ENCODE results near the gene KIF5B. TPM values are rescaled to one million over a fixed set of nuclear protein-coding genes. Genes with fewer than 3 reads are reported as not detected.

Gene KIF5B
- total RNA-seq, 2 experiments from 2014 or later, result 61.3 to 62.4 TPM

DNA sequence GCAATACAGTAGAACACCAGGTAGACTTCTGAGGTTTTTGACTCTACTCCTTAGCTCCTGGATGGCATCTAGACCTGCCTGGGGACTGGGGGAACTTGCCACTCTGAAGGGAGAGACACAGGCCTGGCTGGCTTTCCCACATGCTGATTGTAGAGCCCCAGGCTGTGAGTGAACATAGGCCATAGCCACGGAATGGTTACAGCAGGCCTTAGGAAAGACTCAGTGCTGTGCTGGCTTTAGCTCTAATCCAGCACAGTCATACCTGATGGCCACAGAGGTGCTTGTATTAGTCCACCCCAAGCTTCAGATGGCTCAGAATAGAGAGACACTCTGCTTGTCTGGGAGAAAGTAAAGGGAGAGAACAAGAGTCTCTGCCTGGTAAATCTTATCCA lies 92.6 kb downstream of the KIF5B start:
- H3K9me3 Mint-ChIP-seq, result no peaks in the 10 kb centered on the region
- H3K27ac Mint-ChIP-seq, result no peak overlapping the region
- ChIA-PET POLR2A (no interaction called here), CTCF (interaction anchor here (1.2 kb wide), 1 partner anchor 10 kb away, joined by 3 read pairs; no protein-coding TSS in a partner anchor)
- H3K36me3 Mint-ChIP-seq (ENCODE audit: low read depth), result no peaks in the 10 kb centered on the region
- H3K4me3 Mint-ChIP-seq, result no peak overlapping the region
- H3K27me3 Mint-ChIP-seq, result no peaks in the 10 kb centered on the region
- DNase-seq, result no peak
- H3K4me1 Mint-ChIP-seq, result peaks cover 20% of the 10 kb centered on the region

DNA sequence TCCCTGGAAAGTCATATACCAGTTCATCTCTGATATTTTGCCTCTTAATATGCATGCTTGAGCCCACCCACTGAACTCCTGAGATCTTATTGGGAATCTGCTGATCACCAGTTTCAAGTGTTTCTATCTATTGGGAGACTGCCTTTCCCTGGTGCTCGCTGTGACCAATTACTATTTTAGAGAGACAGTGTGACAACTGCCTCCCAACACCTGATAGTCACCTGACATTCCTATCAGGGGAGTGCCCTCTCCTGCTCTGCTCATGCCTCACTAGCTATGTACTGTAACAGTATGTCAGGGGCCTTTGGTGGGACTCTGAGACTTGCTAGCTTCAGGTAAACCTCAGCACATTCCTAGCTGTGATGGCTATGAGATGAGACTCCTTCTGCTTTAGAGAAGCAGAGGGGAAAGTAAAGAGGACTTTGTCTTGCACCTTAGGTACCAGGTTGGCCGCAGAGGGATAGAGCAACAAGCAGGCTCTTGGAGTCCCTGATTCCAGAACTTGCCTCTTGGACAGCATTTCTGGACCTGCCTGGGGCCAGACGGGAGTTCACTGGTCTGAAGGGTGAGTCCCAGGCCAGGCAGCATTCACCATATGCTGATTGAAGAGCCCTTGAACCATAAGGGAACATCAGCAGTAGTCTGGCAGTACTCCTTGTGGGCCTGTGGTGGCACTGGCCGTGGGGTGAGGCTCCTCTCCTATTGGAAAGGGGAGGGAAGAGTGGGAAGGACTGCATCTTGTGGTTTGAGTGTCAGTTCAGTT lies 93.2 kb downstream of the KIF5B start:
- POLR2A ChIA-PET, result no interaction called here
- CTCF ChIA-PET, result interaction anchor here (1.2 kb wide), 1 partner anchor 11 kb away, joined by 3 read pairs; no protein-coding TSS in a partner anchor
- H3K9me3 Mint-ChIP-seq, result no peaks in the 10 kb centered on the region
- H3K36me3 Mint-ChIP-seq (ENCODE audit: low read depth), result no peaks in the 10 kb centered on the region
- H3K4me3 Mint-ChIP-seq, result no peak overlapping the region
- H3K4me1 Mint-ChIP-seq, result peaks cover 20% of the 10 kb centered on the region
- H3K27me3 Mint-ChIP-seq, result no peaks in the 10 kb centered on the region
- no peak for DNase-seq
- no peak overlapping the region for H3K27ac Mint-ChIP-seq

DNA sequence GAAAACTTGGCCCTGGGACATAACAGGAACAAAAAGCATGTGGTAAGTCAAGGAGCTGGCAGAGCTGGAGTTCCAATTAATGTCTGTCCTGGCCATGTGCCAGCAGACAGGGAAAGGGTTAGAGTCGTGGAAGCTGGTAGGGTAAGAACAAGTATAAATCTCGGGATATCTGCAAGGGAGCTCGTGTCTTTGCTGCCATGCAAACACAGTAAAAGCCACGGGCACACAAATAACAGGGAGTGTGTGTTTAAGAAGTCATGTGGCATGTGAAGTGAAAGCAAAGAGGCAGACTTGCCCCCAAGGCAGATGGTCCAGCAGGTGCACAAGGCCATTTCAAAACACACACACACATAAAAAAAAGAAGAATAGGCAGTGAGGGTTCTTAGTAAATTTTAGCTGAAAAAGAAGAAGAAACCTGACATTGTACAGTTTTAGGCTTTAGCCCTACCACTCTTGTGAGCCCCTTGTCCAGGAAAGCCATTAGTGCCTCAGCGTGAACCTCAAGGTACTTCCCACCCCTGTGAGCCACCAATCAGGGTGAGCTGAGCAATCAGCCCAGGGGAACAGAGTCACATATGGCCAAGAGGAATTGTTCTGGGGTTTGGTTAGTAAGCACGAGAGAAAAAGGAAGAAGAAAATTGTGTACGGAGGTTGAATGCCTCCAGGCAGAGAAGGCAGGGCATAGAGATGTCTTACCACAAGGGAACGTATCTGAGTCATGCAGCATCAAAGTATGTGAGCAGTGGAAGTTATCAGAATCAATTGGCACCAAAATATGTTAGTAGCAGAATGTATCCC lies 94.7 kb downstream of the KIF5B start:
- H3K9me3 Mint-ChIP-seq, result no peaks in the 10 kb centered on the region
- no peak for DNase-seq
- no peaks in the 10 kb centered on the region for H3K27me3 Mint-ChIP-seq
- no peak overlapping the region for H3K27ac Mint-ChIP-seq
- H3K36me3 Mint-ChIP-seq (ENCODE audit: low read depth), result no peaks in the 10 kb centered on the region
- H3K4me3 Mint-ChIP-seq, result no peak overlapping the region
- POLR2A ChIA-PET, result no interaction called here
- H3K4me1 Mint-ChIP-seq, result peaks cover 20% of the 10 kb centered on the region
- CTCF ChIA-PET, result interaction anchor here (0.6 to 1.4 kb wide), 4 partner anchors 9 to 33 kb away, joined by 3 to 4 read pairs (median 3); no protein-coding TSS in a partner anchor

DNA sequence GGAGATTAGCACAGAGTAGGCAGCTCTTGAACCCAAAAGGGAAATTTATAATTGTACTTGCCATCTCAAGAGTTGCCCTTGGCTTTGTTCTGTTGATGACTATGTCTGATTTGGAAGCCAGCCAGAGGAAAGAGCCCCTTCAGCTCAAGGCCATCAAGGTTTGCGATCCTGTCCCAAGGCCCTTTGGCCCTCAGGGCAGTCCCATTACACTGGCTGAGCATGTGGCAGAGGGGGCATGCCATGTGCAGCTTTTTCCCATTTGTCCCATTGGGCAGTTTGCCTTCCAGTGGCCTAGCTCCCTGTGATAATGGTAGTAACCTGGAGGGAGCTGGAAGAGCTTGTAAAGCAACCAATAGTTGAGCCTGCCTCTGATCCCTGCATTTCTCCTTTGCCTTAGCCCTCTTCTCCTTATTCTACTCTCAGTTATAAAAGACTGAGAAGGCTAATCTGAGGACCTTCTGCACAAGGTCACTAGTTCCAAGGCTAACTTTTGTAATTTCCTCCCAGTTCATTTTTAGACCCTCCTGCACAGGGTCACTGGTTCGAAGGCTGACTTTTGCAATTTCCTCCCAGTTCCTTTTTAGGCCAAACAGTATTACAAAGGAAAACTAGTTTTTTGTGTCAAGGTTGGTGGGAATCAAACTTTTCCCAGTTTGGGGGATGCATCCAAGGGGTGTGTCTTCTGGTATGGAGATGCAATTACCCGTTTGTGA lies 96.6 kb downstream of the KIF5B start:
- no peaks in the 10 kb centered on the region for H3K27me3 Mint-ChIP-seq
- ChIA-PET CTCF (interaction anchor here (1.2 kb wide), 1 partner anchor 16 kb away, joined by 4 read pairs; no protein-coding TSS in a partner anchor), POLR2A (no interaction called here)
- H3K27ac Mint-ChIP-seq, result no peak overlapping the region
- no peak for DNase-seq
- H3K9me3 Mint-ChIP-seq, result peaks cover 7% of the 10 kb centered on the region
- H3K4me1 Mint-ChIP-seq, result peaks cover 20% of the 10 kb centered on the region
- no peak overlapping the region for H3K4me3 Mint-ChIP-seq
- H3K36me3 Mint-ChIP-seq (ENCODE audit: low read depth), result peaks cover 3% of the 10 kb centered on the region

Other genes with a start within 250 kb of the KIF5B start
- 10 to 100 TPM; 15.1 to 15.4 TPM for gene ARHGAP12, start 127.6 kb downstream of the KIF5B start, total RNA-seq

Data from activated CD4-positive, alpha-beta T cell treated with anti-CD3 and anti-CD28 coated beads, Interleukin-2, amount 10 ng/mL, durations not matched to agents 7 days and 5 days (primary cell).